HG03460 (cell line): Measurements from ENCODE around the gene PEX26.
"Not testable (repeated sequence)": the region's sequence is repeated elsewhere in the genome, so short reads cannot be mapped to it uniquely, and the experiment has no call there.

Experiments used
- ATAC-seq: cut with Tn5 transposase; IDR thresholded peaks from one replicate; pipeline ENCODE4 v1.9.1; 2021; ENCODE audit not compliant: unreplicated experiment

Gene PEX26

DNA sequence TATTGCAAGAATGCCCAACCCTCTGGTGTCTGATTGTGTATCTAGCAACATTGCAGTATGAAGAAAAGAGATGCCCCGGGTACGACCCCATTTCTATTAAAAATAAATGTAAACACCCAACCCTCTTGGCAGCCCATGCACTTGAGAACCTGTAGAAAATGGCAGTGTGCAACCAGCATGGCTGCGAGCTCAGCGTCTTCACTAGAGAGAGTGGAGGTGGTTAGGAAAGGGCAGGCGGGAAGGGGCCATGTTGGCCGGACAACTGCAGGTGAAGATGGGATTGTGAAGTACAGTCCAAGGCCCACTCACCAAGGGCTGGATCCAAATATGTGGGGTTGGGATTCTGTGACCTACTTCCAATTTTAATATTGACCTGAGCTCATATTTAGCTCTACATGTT is 15.9 kb downstream of the PEX26 start:
- ATAC-seq = no peak

DNA sequence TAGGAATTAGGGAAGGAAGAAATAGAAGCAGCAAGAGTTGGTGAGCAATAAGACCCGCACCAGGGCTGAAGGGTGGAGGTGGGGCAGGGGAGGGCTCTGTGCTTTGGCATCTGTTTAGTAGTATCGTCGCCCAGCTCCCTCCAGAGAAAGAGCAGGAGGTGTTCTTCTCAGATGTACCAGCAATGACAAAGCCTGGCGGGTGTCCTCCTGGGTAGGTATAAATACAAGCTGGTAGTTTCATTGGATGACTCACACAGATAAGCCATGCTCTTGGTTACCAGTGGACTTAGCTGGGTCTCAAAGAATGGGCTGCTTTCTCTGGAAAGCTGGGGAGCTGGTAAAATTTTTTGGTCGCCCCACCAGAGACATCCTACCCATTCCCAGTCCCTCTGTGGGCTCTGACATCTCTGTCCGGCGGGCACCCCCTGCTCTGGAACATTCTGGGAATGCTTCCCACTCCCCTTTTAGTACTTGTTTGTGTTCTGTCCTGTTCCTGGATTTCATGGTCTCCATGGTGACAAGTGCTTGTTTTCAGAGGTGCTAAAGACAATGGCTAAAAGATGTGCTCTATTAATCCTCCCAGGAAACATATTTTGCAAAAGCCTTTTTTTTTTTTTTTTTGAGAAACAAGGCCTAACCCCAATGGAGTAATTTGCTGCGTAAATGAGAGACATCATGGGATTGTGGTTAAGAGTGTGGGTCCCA is 17.5 kb downstream of the PEX26 start:
- no peak for ATAC-seq

DNA sequence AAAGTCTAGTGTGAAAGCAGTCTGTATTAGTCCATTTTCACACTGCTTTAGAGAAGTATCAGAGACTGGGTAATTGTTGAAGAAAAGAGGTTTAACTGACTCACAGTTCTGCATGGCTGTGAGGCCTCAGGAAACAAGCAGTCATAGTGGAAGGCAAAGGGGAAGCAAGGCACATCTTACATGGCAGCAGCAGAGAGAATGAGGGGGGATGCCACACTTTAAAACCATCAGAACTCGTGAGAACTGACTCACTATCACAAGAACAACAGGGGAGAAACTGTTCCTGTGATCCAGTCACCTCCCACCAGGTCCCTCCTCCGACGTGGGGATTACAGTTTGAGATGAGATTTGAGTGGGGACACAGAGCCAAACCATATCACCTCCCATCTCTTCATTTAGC is 19.0 kb downstream of the PEX26 start:
- no peak for ATAC-seq

DNA sequence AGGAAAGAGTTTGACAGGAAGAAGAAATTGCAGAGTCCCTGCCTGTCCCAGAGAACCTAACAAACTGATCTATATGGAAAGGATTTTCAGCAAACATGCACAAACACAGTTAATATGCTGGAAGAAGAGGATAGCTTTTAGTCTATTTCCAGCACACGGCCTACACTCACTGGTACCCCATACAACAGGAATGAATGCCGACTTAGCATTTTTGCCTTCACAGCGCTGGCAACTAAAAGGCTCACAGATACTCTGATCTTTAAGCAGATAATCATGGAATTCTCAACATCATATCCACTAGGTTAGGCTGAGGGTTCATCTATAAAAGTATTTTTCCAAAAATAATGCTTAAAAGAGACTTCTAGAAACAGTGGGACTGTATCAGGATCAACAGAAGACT is 23.0 kb downstream of the PEX26 start:
- no peak for ATAC-seq

DNA sequence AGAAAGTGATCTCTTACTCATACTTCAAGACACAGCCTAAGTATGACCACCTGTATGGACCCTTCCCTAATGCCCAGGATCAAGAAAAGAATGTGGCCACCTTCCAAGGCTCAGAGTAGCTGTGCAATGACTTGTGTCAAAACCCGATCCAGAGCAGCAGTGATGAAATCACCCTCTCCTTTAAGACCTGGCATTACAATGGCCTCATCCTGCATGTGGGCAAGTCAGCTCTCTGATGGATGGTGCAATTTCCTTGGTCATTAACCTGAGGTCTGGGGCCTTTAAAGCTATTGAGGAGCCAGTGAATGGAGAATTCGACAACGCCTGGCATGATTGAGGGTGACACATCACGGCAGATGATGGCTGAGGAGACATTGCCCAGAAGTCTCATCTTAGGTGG is 23.7 kb downstream of the PEX26 start:
- ATAC-seq = no peak

DNA sequence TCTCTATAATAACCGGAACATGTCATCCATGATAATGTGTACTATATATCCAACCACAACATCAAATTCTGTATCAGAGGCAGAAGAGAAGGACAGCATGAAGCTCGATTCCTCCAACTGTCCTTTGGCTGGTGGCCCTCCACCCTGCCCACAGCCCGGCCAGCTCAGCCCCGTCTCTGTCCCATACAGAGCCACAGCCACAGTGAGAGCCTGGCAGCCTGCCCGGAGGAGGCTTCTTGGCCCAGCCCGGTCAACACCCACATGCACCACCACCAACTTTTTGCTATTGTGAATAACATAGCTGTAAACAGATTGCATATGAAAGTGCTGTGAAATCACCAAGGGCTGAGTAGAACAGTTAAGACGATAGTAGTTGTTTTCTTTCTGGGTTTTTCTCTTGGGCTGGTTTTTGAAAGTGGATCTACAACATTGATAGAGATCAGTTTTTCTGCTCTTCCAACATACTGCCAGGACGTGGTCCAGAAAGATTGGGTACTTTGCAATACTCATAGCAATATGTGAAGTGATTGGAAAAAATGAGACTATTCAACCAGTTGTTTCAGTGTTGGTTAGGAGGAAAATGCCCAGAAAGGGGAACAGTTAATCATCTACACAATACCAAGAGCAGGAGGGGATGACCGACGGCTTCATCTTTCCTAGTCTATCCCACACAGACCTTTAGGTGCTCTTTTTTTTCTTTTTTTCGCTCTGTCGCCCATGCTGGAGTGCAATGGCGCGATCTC is 25.9 kb downstream of the PEX26 start:
- no peak for ATAC-seq

DNA sequence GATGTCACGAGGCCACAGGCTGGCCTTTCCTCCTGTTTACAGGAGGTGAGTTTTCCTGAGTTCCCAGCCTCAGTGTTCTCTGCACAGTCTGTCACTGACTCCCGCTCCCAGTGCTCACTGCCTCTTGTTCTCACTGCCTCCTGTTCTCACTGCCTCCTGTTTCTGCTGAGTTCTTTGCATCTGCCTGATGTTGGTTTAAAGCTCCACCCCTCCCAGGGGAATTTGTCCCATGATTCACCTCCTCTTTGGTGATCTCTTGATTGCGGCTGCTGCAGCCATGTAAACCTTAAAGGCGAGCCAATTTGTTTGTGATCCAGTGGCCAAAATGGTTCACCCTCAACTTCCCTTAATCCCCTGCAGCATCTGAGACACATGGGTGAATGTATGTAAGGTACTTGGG is 26.8 kb downstream of the PEX26 start:
- no peak for ATAC-seq

DNA sequence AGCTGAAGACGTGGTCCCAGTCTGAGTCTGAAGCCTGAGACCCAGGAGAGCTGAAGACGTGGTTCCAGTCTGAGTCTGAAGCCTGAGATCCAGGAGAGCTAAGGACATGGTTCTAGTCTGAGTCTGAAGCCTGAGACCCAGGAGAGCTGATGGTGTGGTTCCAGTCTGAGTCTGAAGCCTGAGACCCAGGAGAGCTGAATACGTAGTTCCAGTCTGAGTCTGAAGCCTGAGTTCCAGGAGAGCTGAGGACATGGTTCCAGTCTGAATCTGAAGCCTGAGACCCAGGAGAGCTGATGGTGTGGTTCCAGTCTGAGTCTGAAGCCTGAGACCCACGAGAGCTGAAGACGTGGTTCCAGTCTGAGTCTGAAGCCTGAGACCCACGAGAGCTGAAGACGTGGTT is 28.2 kb downstream of the PEX26 start:
- ATAC-seq = not testable (repeated sequence)

DNA sequence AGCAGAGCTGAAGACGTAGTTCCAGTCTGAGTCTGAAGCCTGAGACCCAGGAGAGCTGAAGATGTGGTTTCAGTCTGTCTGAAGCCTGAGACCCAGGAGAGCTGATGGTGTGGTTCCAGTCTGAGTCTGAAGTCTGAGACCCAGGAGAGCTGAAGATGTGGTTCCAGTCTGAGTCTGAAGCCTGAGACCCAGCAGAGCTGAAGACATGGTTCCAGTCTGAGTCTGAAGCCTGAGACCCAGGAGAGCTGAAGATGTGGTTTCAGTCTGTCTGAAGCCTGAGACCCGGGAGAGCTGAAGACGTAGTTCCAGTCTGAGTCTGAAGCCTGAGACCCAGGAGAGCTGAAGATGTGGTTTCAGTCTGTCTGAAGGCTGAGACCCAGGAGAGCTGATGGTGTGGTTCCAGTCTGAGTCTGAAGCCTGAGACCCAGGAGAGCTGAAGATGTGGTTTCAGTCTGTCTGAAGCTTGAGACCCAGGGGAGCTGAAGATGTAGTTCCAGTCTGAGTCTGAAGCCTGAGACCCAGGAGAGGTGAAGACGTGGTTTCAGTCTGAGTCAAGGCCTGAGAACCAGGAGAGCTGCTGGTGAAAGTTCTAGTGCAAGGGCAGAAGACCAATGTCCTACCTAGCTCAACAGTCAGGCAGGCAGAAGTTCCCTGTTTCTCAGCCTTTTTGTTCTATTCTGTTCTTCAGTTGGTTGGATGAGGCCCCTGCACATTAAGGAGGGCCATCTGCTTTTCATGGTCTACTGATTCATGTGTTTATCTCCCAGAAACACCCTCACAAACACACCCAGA is 29.0 kb downstream of the PEX26 start:
- ATAC-seq = not testable (repeated sequence)

DNA sequence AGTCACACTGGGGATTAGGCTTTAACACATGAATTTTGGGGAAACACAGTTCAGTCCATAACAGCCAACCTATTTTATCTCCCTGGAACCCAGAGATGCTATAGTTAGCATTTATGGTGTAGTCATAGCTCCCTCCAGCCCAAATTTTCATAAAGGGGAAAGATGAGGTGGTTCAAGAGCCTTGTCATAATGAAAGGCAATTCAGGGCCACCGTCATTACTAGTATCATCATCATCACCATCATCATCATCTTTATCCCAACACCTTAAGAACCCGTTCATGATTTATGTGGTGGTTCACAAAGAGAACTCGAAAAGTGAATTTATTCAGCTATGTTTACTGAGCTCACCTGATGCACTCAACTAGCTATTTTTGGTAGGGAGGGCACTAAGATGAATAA is 30.4 kb downstream of the PEX26 start:
- no peak for ATAC-seq

DNA sequence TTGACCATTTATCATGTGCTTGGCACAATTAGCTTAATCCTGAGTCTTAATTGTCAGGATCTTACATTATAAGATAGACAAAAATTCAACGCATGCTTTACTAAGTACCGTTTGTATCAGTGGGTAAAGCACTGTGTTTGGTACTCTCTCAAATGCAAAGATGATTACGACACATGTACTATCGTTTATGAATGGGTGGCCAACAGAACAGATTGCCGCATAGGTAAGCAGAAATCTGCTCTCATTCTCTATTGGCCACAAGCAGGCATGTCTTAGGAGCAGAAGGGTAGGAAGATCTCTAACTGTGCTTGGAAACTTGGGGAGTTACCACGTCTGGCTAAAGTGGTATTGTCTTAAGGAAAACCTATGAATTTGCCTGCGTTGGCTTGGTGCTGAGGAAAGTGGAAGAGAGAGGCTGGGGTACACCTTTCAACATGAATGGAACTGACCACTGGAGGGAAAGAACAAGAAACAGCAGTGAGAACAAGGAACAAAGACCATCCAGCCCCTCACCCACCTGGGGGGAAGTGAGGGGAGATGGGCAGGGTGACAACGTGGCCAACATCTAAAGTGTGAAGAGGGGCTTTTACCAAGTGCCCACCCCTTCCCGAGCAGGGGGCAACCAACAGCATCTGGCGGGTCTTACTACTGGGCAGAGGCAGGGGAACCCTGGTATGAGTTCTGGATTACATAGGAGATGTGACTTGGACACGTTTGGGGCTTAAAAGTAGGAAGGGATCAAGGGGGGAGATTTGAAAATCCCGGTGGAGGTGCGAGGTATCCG is 31.8 kb downstream of the PEX26 start:
- no peak for ATAC-seq

DNA sequence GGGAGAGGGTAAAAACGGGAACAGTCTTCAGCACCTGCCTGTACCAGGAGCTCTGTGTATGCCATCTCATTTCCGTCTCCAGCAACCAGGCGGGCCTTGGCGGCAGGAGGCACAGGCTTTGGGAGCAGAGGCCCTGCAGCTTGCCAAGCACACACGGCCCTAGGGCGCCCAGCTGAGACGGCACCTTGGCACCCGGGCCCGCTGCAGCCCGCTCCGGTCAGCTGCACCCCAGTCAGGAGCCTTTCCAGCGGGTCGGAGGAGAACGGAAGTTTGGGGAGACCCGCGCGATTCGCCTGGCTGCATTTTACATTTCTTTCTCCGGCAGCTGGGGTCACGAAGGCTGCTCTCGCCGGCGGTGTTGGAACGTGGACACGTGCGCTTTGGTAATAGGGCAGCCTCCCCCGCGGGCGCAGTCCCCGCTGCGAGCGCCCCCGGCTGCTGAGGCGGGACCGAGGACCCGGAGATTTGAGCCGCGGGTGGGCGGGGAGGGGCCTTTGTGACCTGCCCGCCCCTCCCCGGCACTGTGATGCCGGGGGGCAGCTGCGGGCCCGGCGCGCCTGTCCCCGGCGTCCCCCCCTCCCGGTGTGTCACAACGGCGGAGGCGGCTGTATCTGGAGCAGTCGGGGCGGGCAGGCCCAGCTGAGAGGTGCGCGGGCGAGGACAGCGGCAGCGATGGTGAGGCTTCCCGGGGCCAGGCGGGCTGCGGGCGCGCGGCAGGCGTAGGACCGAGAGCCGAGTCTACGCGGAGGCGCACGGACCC is 32.6 kb downstream of the PEX26 start, which contains the start of gene TUBA8:
Gene TUBA8 (plus strand): TSS at position 616 of the 760 bp plus-strand sequence. CDS start 57 bp downstream, at position 673.
- ATAC-seq = no peak

DNA sequence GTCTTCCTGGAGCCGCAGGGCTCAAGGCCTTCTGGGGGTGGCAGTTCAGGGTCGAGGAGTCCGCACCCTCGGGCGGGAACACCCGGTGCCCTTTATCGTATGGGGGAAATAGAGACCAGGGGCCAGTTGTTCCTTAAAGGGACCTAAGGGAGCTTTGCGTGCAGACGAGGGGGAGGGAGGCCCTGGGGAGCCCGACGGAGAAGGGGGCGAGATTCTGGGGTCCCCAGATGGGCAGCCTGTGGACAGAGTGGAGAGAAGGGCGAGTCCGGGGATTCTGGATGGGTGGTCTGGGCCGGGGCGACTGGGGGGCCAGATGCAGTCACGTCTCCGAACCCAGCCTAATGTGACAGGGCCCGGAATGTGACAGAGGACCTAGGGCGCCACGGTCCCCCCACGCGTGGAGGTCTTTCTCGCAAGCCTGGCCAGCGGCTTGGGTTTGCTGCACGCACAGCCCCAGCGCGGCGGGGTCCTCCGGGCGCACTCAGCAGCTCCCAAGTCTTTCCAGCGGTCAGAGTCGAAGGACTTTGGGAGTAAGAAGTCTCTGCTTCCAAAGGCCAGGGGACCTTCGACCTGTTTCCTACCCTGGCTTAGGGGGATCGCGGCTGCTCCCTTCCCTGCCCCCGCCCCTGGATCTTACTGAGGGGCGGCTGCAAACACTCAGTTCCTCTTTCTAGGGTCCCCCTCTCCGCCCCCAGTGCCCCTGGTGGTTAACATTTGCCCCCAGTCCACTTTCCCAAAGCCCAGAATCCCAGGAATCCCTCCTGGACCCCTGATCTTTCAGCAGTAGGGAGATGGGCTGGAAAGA is 33.4 kb downstream of the PEX26 start:
- ATAC-seq = no peak

DNA sequence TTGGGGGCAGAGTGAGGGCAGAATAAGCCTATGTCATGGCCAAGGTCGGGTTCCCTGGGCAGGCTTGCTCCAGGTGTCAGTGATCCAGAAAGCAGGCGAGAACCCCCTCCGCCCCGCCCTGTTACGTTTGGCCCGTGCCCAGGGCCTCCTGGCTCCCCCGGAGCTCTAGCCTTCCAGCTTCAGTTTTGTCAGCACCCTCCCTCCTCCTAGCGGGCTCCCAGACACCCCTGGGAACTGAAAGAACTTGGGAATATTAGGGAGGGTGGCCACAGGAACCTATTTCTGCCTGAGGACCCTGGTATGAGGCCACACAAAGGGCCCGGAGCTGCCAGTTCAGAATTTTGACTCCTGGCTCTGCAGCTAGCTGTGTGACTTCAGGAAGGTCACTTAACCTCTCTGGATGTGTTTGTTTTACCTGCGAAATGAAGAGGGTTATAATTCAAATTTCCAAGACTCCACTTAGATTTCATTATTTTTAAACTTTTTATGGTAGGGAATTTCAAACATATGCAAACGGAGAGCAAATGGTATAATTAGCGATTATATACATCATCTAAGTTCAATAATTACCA is 34.1 kb downstream of the PEX26 start:
- ATAC-seq = no peak

DNA sequence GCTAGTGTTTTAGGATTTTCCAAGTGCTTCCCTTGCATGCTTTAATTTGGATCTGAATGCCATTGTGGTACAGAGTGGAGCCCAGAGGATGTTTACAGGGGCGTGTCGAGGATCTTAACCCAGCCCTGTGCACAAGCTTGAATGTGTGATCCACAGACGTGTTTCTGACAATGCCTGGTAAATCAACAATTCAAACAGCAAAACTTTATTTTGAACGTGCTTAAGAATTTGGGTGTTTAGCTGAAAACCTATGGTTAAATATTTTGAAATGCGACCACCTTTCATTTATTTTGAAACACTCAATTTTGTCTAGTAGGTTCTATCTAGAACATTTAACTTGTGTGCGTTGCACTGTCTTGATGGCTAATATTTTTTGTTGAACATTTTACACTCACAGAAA is 34.6 kb downstream of the PEX26 start:
- ATAC-seq = no peak

DNA sequence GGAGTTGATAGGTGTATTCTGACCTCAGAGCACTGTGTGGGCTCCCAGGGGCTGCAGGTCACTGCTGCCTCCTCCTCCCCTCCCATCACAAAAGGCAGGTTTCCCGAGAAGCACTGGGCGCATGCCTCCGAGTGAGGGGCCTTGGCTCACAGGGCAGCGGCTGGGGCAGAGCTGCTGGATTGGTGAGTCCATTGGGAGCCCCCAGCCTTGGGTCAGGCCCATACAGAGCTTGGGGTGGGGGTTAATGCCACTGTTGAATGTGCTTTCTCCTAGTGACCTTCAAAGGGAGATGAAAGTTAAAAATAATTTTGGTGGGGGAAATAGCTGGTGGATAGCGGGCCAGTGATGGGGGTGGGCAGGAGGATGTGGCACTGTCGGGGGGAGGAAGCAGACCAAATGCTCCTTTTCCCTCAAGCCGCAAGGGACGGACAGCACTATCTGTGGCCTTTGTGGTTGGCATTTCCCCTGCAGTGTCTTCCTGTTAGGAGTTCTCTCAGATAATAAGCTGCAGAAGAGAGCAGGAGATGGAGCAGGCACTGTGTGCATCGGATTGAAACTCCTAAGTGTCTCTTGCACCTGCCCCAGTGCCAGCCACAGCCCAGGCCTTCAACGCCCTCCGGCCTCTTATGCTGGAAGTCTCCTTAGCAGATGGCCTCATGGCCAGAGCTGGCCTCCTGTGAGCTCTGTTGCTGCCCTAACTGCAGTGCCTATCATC is 36.0 kb downstream of the PEX26 start:
- no peak for ATAC-seq

DNA sequence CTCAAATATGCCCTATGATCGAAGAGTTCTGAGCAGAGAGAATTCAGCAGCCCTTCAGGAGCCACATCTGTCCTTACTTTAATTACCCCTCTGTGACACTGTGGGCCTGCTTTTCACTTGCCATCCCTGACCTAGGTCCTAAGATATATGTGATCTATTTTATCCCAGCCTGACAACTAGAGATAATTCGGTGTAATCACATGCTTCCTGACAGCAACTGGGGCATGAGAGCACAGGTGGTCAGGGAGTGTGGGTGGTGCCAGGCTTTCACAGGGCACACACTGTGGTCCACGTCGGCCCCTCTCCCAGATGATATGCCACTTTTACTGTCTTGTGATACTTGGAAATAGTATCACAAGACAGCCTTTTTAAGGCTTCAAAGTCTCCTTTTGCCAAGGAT is 36.7 kb downstream of the PEX26 start:
- no peak for ATAC-seq

DNA sequence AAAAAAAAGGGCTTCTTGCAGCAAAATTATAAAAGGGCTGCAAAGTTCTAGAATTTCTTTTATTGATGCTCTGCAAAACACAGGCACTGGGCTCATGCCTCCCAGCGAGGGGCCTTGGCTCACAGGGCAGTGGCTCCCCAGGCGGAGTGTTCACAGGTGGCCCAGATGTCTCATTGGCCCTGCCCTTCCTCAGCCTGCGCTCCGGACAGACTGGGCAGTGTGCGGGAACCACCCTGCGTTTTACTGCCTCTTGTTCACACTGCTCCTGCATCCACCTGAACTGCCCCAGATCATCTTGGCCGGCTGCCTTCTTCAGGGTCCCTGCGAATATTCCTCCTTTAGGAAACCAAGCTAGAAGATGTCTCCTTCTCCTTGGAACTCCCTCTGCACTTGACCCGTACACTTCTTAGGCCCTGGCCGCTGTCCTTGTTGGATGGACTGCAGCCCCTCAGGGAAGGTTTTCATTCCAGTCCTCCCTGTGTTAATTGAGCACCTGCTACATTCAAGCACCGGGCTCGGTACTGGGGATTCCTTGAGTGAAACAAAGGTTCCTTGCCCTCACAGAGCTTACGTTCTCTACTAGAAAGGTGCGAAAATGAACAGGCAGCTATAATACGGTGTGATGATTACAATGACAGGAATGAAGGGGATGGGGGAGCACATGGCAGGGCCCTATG is 37.3 kb downstream of the PEX26 start:
- no peak for ATAC-seq
